Liver (tissue), 9 donors: ENCODE measurements around the gene THRB. TPM values are rescaled to one million over a fixed set of nuclear protein-coding genes. Genes with fewer than 3 reads are reported as not detected.

ENCODE experiments used
- DNase-seq: peaks from one replicate; pipeline ENCODE4 v3.0.0-alpha.2; 2017; ENCODE audit warnings: low spot score
- H3K27ac ChIP-seq, 2 donors: one replicate each; pipeline ENCODE4 v1.7.0; 2013; ENCODE audit warnings: inconsistent platforms in 2 of 2, low read length in 2 of 2, control low read depth in 1 of 2, low read depth in 1 of 2, mild to moderate bottlenecking in 1 of 2
- H3K27me3 ChIP-seq, 4 donors: one replicate each; pipeline versions ENCODE4 v1.6.1 to v1.7.0; 2013; ENCODE audit warnings: low read length in 3 of 4, inconsistent platforms in 1 of 4, mild to moderate bottlenecking in 1 of 4, moderate library complexity in 1 of 4; ENCODE audit not compliant: control insufficient read depth in 4 of 4, insufficient read depth in 4 of 4
- H3K36me3 ChIP-seq, 4 donors: one replicate each; pipeline versions ENCODE4 v1.6.1 to v1.7.0; 2013; ENCODE audit warnings: low read length in 3 of 4, mild to moderate bottlenecking in 3 of 4, low read depth in 1 of 4, moderate library complexity in 1 of 4; ENCODE audit not compliant: control insufficient read depth in 4 of 4, insufficient read depth in 3 of 4
- H3K4me1 ChIP-seq, 4 donors: one replicate each; pipeline versions ENCODE4 v1.6.1 to v1.7.0; 2013; ENCODE audit warnings: low read length in 3 of 4, mild to moderate bottlenecking in 3 of 4, moderate library complexity in 1 of 4; ENCODE audit not compliant: control insufficient read depth in 4 of 4, insufficient read depth in 4 of 4
- H3K4me3 ChIP-seq, 3 donors: one replicate each; pipeline versions ENCODE4 v1.6.1 to v1.7.0; 2013; ENCODE audit warnings: low read length in 3 of 3, control low read depth in 1 of 3, low read depth in 1 of 3, mild to moderate bottlenecking in 1 of 3
- H3K9ac ChIP-seq, 2 donors: one replicate each; pipeline ENCODE4 v1.7.0; 2013; ENCODE audit warnings: low read length in 2 of 2, mild to moderate bottlenecking in 2 of 2, moderate library complexity in 2 of 2, control low read depth in 1 of 2, low read depth in 1 of 2
- H3K9me3 ChIP-seq, 4 donors: one replicate each; pipeline versions ENCODE4 v1.6.1 to v1.7.0; 2013; ENCODE audit warnings: low read length in 3 of 4; ENCODE audit not compliant: control insufficient read depth in 4 of 4
- ATF3 ChIP-seq: IDR thresholded peaks from 2 replicates; pipeline ENCODE4 v1.6.1; 2016; ENCODE audit warnings: antibody characterized with exemption
- CTCF ChIP-seq: fragments of 150-350 bp; IDR thresholded peaks from 2 replicates; pipeline ENCODE4 v1.5.1; 2017; ENCODE audit warnings: improper control_type of control experiment, low read depth, low read length; ENCODE audit not compliant: missing input control
- EGR1 ChIP-seq, 2 donors: IDR thresholded peaks; 2 replicates each; pipeline ENCODE4 v1.6.1; 2016 to 2018; ENCODE audit warnings: antibody characterized with exemption in 2 of 2, low read depth in 2 of 2
- FOXA2 ChIP-seq: IDR thresholded peaks from 2 replicates; pipeline ENCODE4 v1.6.1; 2016; ENCODE audit warnings: antibody characterized with exemption
- GABPA ChIP-seq, 2 donors: IDR thresholded peaks in 1 of 2; conservative IDR thresholded peaks in 1 of 2; 2 replicates each; pipeline ENCODE4 v1.6.1; 2016; ENCODE audit warnings: antibody characterized with exemption in 2 of 2, mild to moderate bottlenecking in 1 of 2, moderate library complexity in 1 of 2
- HNF4A ChIP-seq, 2 donors: conservative IDR thresholded peaks; 2 replicates each; pipeline ENCODE4 v1.6.1; 2016; ENCODE audit warnings: antibody characterized with exemption in 2 of 2, mild to moderate bottlenecking in 2 of 2
- HNF4G ChIP-seq: IDR thresholded peaks from 2 replicates; pipeline ENCODE4 v1.6.1; 2016; ENCODE audit warnings: antibody characterized with exemption
- JUND ChIP-seq, 2 donors: IDR thresholded peaks; 2 replicates each; pipeline ENCODE4 v1.6.1; 2016; ENCODE audit warnings: antibody characterized with exemption in 2 of 2
- MAX ChIP-seq: IDR thresholded peaks from 2 replicates; pipeline ENCODE4 v1.6.1; 2016; ENCODE audit warnings: antibody characterized with exemption
- NR2F2 ChIP-seq: IDR thresholded peaks from 2 replicates; pipeline ENCODE4 v1.6.1; 2016; ENCODE audit warnings: antibody characterized with exemption
- RAD21 ChIP-seq, 2 donors: IDR thresholded peaks; 2 replicates each; pipeline ENCODE4 v1.6.1; 2016; ENCODE audit warnings: antibody characterized with exemption in 2 of 2, mild to moderate bottlenecking in 2 of 2
- RXRA ChIP-seq, 2 donors: IDR thresholded peaks; 2 replicates each; pipeline ENCODE4 v1.6.1; 2017 to 2018; ENCODE audit warnings: antibody characterized with exemption in 2 of 2, mild to moderate bottlenecking in 1 of 2
- SP1 ChIP-seq: IDR thresholded peaks from 2 replicates; pipeline ENCODE4 v1.6.1; 2018; ENCODE audit warnings: antibody characterized with exemption, mild to moderate bottlenecking
- TAF1 ChIP-seq: conservative IDR thresholded peaks from 2 replicates; pipeline ENCODE4 v1.6.1; 2016; ENCODE audit warnings: antibody characterized with exemption, mild to moderate bottlenecking
- ZBTB33 ChIP-seq: IDR thresholded peaks from 2 replicates; pipeline ENCODE4 v1.6.1; 2016; ENCODE audit warnings: antibody characterized with exemption
- WGBS: extraction: QIAGEN DNeasy Blood & Tissue Kit; methylation state at CpG from one replicate; pipeline ENCODE4 v1.1.7; 2013; 5-methylcytosine and 5-hydroxymethylcytosine counted together
- polyA plus RNA-seq, 2 donors: library from polyadenylated mRNA; stranded (reverse) in 1 of 2; unstranded in 1 of 2; fragments of 200-250 nt in 1 of 2; fragments of >200 nt in 1 of 2; fragmentation: Nextera tagmentation in 1 of 2; extraction: Ambion mirVana in 1 of 2; gene quantifications; one replicate each; pipeline versions ENCODE4 v1.2.1 to v1.2.3, GENCODE V29; 2013 to 2015
- total RNA-seq, 2 donors: library from RNA; depleted of rRNA; stranded (reverse); fragments of >200 nt; gene quantifications; one replicate each; pipeline ENCODE4 v1.2.3, GENCODE V29; 2014
- donor health status: healthy.
- donor health status: healthy.
- donor health status: healthy.
- donor health status: healthy.
- donor health status: healthy.

Gene THRB
- total and polyA plus RNA-seq, 4 donors, result 5.9 to 23.9 (median 9.3) TPM

GRCh38 chr3:24470277-24470676 is 24.4 kb downstream of the THRB start:
- Histone ChIP-seq H3K9me3 (no peaks in the 10 kb centered on the region), H3K4me3 (no peak overlapping the region), H3K27ac (no peak overlapping the region), H3K4me1 (peaks cover 0 to 7% (median 0%) of the 10 kb centered on the region in 4 donors), H3K9ac (no peak overlapping the region), H3K27me3 (no peaks in the 10 kb centered on the region), H3K36me3 (peaks cover 0 to 2% (median 0%) of the 10 kb centered on the region in 4 donors)
- WGBS, result 92% methylated on average over 4 of the region's 4 CpGs
- no peak for DNase-seq
- TF ChIP-seq CTCF (no peak), TAF1 (no peak)

- no peak overlapping the region for H3K9ac ChIP-seq
- no peak for DNase-seq
- no peak overlapping the region for H3K27ac ChIP-seq
- no peak overlapping the region for H3K4me3 ChIP-seq
- WGBS, result 92% methylated on average over 1 of the region's 1 CpG
- TF ChIP-seq EGR1 (IDR thresholded peaks at IDR 0.05; ENCODE audit: low read depth in 2 of 2) (no peak), RAD21 (IDR thresholded peaks at IDR 0.05) (no peak), ZBTB33 (no peak), TAF1 (no peak), HNF4A (conservative IDR thresholded peaks at IDR 0.05) (no peak), RXRA (IDR thresholded peaks at IDR 0.05) (no peak), HNF4G (no peak), NR2F2 (no peak), CTCF (no peak), FOXA2 (no peak), MAX (no peak), JUND (IDR thresholded peaks at IDR 0.05) (no peak), SP1 (no peak), GABPA (IDR thresholded peaks at IDR 0.05 in 1 of 2, conservative IDR thresholded peaks at IDR 0.05 in 1 of 2) (no peak), ATF3 (no peak)
- H3K9me3 ChIP-seq, result no peaks in the 10 kb centered on the region
- peaks cover 0 to 2% (median 0%) of the 10 kb centered on the region in 4 donors for H3K36me3 ChIP-seq
- peaks cover 1 to 11% (median 6%) of the 10 kb centered on the region in 4 donors for H3K4me1 ChIP-seq
- H3K27me3 ChIP-seq, result no peaks in the 10 kb centered on the region
These were observed 30.3 kb downstream of the THRB start for GRCh38 chr3:24464389-24464788.
